Panc1 (cell line): Measurements from ENCODE around the gene FBXL5. TPM values are rescaled to one million over a fixed set of nuclear protein-coding genes. Genes with fewer than 3 reads are reported as not detected.

Source experiments
- ATAC-seq: fragments of 200-7000 bp; cut with Tn5 transposase; 2 replicates; pipeline ENCODE4 v1.9.1; 2020; ENCODE audit warnings: mild to moderate bottlenecking, moderate library complexity
- BruUV-seq: library from RNA; stranded (reverse); fragments of 400-500 nt; replicated peaks from 2 replicates; lab custom pipeline; 2021; lab: Mats Ljungman, UMichigan
- CTCF ChIA-PET: fragments of 300-600 bp; sonication (Branson Sonifier 250); formaldehyde crosslinking; loops from one replicate; lab custom pipeline; 2022; ENCODE audit warnings: antibody characterized with exemption; lab: Charles Lee
- POLR2A ChIA-PET: fragments of 300-600 bp; sonication (Branson Sonifier 250); formaldehyde crosslinking; loops from one replicate; lab custom pipeline; 2022; ENCODE audit warnings: antibody characterized with exemption; lab: Charles Lee
- DNase-seq: peaks from one replicate; pipeline ENCODE4 v3.0.0-alpha.2; 2010; ENCODE audit warnings: low read depth, low spot score
- H3K27ac ChIP-seq: 2 replicates; pipeline ENCODE4 v1.5.1; 2011; ENCODE audit warnings: mild to moderate bottlenecking, low read length, inconsistent platforms
- H3K27me3 ChIP-seq: fragments of 200-500 bp; sonication (Bioruptor generic); 2 replicates; pipeline ENCODE4 v1.6.0; 2014; ENCODE audit warnings: low read length, inconsistent platforms; ENCODE audit not compliant: control insufficient read depth, insufficient read depth
- H3K36me3 ChIP-seq: fragments of 200-500 bp; sonication (Bioruptor generic); 2 replicates; pipeline ENCODE4 v1.5.1; 2014; ENCODE audit warnings: inconsistent platforms, mild to moderate bottlenecking, low read length, moderate library complexity; ENCODE audit not compliant: control insufficient read depth, insufficient read depth
- H3K4me1 ChIP-seq: 2 replicates; pipeline ENCODE4 v1.5.1; 2011; ENCODE audit warnings: inconsistent platforms, mild to moderate bottlenecking, low read length, moderate library complexity; ENCODE audit not compliant: control insufficient read depth, insufficient read depth
- H3K4me3 ChIP-seq, 2 experiments: 2 replicates each; pipeline ENCODE4 v1.5.1; 2011 to 2012; ENCODE audit warnings: low read depth in 2 of 2, low read length in 2 of 2, mild to moderate bottlenecking in 2 of 2, inconsistent platforms in 1 of 2, moderate library complexity in 1 of 2
- H3K9me3 ChIP-seq: fragments of 200-500 bp; sonication (Bioruptor generic); 2 replicates; pipeline ENCODE4 v1.5.1; 2014; ENCODE audit warnings: low read depth, mild to moderate bottlenecking, inconsistent platforms, low read length, moderate library complexity; ENCODE audit not compliant: control insufficient read depth, insufficient read depth
- CTCF ChIP-seq: fragments of 450-650 bp; IDR thresholded peaks from 2 replicates; pipeline ENCODE4 v1.5.1; 2017; ENCODE audit warnings: mild to moderate bottlenecking
- POLR2AphosphoS5 ChIP-seq: IDR thresholded peaks from 2 replicates; pipeline ENCODE4 v1.6.1; 2012; ENCODE audit warnings: mild to moderate bottlenecking, low read depth, low read length, moderate library complexity
- REST ChIP-seq, 2 experiments: IDR thresholded peaks; 2 replicates each; pipeline ENCODE4 v1.6.1; 2011 to 2012; ENCODE audit warnings: low read depth in 2 of 2, control low read depth in 1 of 2, low read length in 1 of 2, mild to moderate bottlenecking in 1 of 2, moderate library complexity in 1 of 2; ENCODE audit not compliant: insufficient read depth in 1 of 2
- SIN3A ChIP-seq: IDR thresholded peaks from 2 replicates; pipeline ENCODE4 v1.6.1; 2012; ENCODE audit warnings: low read depth, mild to moderate bottlenecking, low read length, moderate library complexity, borderline replicate concordance; ENCODE audit not compliant: insufficient read depth
- TCF7L2 ChIP-seq: IDR thresholded peaks from 2 replicates; pipeline ENCODE4 v1.6.1; 2011; ENCODE audit warnings: mild to moderate bottlenecking, low read depth, low read length, inconsistent platforms
- in situ Hi-C: cut with HindIII; loops from 2 replicates; pipeline ENCODE4 v1.10.0; 2016; ENCODE audit warnings: low sequenced_read_pairs, low pct_unique_long_range_greater_than_20kb
- intact Hi-C: fragments of 100-400 bp; cut with micrococcal nuclease; formaldehyde crosslinking; loops from one replicate; pipeline ENCODE4 v1.10.0; 2022; ENCODE audit not compliant: unreplicated experiment
- total RNA-seq: library from RNA; stranded (reverse); gene quantifications from one replicate; pipeline ENCODE4 v1.2.1, GENCODE V29; 2021; ENCODE audit not compliant: unreplicated experiment

Gene FBXL5
- total RNA-seq, 1 experiment from 2014 or later = 20.2 TPM

- no peaks in the 10 kb centered on the region for H3K36me3 ChIP-seq
- DNase-seq (no peak), ATAC-seq (no peak)
- intact Hi-C loops (no loop called here), in situ Hi-C loops (no loop called here)
- TF ChIP-seq POLR2AphosphoS5 = no peak
- TF ChIP-seq TCF7L2 = no peak
- no peak for TF ChIP-seq CTCF
- TF ChIP-seq REST (IDR thresholded peaks at IDR 0.05; ENCODE audit: insufficient read depth in 1 of 2, low read depth in 2 of 2, low read length in 1 of 2) = no peak
- TF ChIP-seq SIN3A = no peak
- no peaks in the 10 kb centered on the region for H3K27me3 ChIP-seq
- CTCF ChIA-PET = no interaction called here
- H3K9me3 ChIP-seq = no peaks in the 10 kb centered on the region
- H3K4me3 ChIP-seq = no peak overlapping the region
- H3K4me1 ChIP-seq = no peaks in the 10 kb centered on the region
- no TSS peak for BruUV-seq
- H3K27ac ChIP-seq = no peak overlapping the region
- POLR2A ChIA-PET = no interaction called here
These were observed 70.4 kb downstream of the FBXL5 start for GRCh38 chr4:15584785-15585184.

GRCh38 chr4:15577508-15577907 is 77.6 kb downstream of the FBXL5 start:
- TF ChIP-seq TCF7L2 (no peak), REST (IDR thresholded peaks at IDR 0.05; ENCODE audit: insufficient read depth in 1 of 2, low read depth in 2 of 2, low read length in 1 of 2) (no peak), SIN3A (no peak), CTCF (no peak), POLR2AphosphoS5 (no peak)
- ChIA-PET POLR2A (no interaction called here), CTCF (no interaction called here)
- no peak overlapping the region for H3K27ac ChIP-seq
- in situ Hi-C loops = no loop called here
- no peaks in the 10 kb centered on the region for H3K27me3 ChIP-seq
- no peaks in the 10 kb centered on the region for H3K9me3 ChIP-seq
- no peaks in the 10 kb centered on the region for H3K36me3 ChIP-seq
- ATAC-seq (no peak), DNase-seq (no peak)
- no peaks in the 10 kb centered on the region for H3K4me1 ChIP-seq
- BruUV-seq = no TSS peak
- H3K4me3 ChIP-seq = no peak overlapping the region
- intact Hi-C loops = loop anchor here (1.0 kb wide), 1 partner anchor 52 kb away; no protein-coding TSS in a partner anchor
